CD4-positive, alpha-beta T cell treated with Interleukin-6 for 4 hours (primary cell): ENCODE measurements around the gene HNRNPAB.
"Not testable (repeated sequence)": the region's sequence is repeated elsewhere in the genome, so short reads cannot be mapped to it uniquely, and the experiment has no call there.

Experiments used
- DNase-seq: peaks from one replicate; pipeline ENCODE4 v3.0.0-alpha.2; 2020; ENCODE audit warnings: mixed read lengths

HNRNPAB gene

DNA sequence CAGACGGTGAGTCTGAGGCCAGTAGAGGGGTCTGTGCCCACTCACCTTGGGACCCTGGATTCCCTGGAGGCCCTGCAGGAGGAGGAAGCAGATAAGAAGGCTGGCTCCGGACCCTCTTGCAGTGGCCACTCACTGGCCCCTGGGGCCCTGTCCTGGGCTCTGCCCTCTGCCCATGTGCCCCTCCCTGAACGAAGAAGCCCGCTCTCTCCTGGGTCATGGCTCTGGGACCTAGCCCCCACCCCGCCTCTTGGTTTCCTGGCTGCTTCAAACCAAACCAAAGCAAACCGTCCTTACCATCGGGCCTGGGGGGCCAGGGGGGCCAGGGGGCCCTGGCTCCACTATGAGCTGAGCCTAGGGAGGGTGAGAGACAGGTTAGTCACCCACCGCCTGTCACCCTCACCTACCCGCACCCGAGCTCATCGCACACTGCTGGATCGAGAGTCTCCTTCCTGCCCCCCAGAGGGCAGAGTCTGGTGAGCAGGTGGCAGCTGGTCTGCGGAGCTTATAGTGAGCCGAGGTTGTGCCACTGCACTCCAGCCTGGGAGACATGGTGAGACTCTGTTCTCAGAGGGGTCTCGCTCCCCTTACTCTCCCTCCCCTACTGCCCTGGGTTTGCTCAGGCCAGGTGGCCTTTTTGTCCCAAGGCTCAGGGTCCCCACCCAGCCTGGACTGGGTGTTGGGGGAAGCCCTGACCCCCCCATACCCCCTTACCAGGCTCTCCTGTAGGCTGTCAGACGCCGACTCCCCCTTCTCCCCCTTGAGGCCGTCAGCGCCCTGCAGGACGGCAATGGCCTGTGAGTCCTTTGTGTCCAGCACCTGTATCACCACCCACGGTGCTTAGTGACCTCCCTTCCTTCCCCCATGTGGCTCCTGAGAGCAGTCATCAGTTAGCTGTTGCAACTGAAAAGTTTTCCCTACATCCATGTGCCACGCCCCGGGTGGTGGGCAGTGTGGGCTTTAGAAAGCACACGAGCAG, 43.4 kb downstream of the HNRNPAB start:
- peak; percentile 22 for DNase-seq

DNA sequence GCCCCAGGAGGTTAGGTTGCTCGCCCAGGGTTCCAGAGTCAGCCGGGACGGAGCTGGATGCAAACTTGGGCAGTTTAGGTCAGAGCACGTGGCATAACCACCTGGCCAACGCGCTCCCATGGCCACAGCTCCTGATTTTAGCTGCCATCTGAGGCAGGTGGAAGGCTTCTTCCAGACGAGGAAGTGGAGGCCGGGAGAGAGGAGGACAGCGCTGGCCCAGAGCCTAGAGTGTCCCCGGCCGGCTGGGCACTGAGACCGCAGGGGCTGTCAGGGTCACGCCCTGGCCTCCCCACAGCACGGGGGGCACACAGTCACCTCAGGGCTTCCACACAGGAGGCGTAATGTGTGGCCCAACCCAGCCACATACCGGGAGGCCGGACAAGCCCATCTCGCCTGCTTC, 44.4 kb downstream of the HNRNPAB start:
- DNase-seq: no peak

GRCh38 chr5:178249191-178249989, 45.1 kb downstream of the HNRNPAB start:
- DNase-seq: peak; percentile 42

- DNase-seq: no peak
Observed at GRCh38 chr5:178250263-178250662, 45.9 kb downstream of the HNRNPAB start.

DNA sequence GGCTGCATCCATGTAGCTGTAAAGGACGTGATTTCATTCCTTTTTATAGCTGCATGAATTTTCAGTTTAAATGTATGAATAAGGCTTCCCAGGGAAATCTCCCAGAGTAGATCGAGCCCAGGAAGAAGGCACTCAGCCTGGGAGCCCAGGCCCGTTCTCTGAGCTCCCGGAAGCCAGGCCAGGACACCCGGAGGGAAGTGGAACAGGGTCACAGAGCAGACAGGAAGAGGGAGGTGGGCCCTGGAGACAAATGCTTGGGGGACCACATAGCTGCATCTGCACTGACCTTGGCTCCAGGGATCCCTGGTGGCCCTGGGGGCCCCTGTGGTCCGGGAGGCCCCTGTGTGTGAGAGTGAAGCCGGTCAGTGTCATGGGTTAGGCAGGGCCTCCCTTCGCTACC, 47.9 kb downstream of the HNRNPAB start:
- DNase-seq: no peak

GRCh38 chr5:178253632-178254031, 49.3 kb downstream of the HNRNPAB start:
- not testable (repeated sequence) for DNase-seq

GRCh38 chr5:178256746-178257145, 52.4 kb downstream of the HNRNPAB start:
- no peak for DNase-seq

DNA sequence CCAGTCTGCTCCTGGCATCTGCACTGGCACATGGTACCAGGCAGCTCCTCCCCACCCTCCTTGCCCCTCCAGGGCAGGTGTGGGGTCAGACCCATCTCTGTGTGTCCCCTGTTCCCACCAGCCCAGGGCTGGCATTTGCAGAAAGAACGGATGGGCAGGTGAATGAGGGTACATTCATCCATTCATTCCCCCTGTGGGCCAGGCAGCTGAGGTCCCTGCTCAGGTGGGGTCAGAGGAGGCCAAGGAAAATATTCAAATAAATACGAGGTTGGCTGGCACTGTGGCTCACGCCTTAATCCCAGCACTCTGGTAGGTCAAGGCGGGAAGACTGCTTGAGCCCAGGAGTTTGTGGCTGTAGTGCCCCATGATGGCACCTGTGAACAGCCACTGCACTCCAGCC, 53.3 kb downstream of the HNRNPAB start:
- no peak for DNase-seq

DNA sequence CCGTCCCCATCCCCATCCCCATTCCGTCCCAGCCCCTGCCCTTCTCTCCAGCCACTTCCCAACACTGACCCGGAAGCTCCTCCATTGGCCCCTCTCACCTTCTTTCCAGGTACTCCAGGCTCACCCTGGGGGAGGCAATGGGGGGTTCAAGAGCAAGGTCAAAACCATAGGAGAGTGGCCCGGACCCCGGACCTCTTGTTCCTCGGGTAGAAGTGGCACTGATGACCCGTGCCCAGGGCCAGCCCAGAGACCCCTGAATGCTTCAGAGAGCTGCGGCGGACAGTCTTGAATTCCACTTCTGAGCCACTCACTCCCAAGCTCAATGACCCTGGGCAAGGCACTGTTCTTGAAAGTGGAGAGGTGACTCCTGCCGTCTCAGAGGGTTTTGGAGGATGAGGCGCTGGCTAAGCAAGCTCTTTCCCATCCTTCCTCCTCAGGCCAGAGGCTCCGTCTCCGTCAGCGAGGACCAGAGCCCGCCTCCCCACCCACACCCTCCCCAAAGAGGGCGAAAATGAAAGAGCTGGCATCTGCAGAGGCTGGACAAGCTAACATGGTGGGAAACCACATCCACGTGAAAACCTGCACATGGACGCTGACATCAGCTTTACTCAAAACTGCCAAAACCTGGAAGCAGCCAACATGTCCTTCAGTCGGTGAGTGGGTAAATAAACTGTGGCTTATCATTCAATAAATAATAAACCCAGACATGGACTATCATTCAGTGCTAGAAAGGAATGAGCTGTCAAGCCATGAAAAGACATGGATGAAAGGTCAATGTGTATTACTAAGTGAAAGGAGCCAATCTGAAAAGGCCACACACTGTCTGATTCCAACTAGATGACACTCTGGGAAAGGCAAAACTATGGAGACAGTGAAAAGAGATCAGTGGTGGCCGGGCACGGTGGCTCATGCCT, 55.5 kb downstream of the HNRNPAB start:
- no peak for DNase-seq
